MM.1S (cell line): Measurements from ENCODE around the gene EFTUD2.

Experiments
- DNase-seq: peaks from one replicate; pipeline ENCODE4 v3.0.0-alpha.2; 2015
- H2AFZ ChIP-seq: fragments of 300-600 bp; sonication (generic); 2 replicates; pipeline ENCODE4 v1.6.0; 2016; ENCODE audit warnings: antibody characterized with exemption, low read length
- H3F3A ChIP-seq: fragments of 300-600 bp; sonication (generic); 2 replicates; pipeline ENCODE4 v1.6.1; 2016; ENCODE audit warnings: mild to moderate bottlenecking, antibody characterized with exemption, low read length, moderate library complexity, mixed read lengths; ENCODE audit not compliant: insufficient read depth
- H3K27ac ChIP-seq: fragments of 300-600 bp; sonication (generic); 2 replicates; pipeline ENCODE4 v1.5.1; 2016; ENCODE audit warnings: mild to moderate bottlenecking, low read length
- H3K27me3 ChIP-seq: fragments of 300-600 bp; sonication (generic); replicated peaks from 2 replicates; pipeline ENCODE4 v1.6.0; 2016; ENCODE audit warnings: low read length; ENCODE audit not compliant: insufficient read depth
- H3K36me3 ChIP-seq: fragments of 300-600 bp; sonication (generic); replicated peaks from 2 replicates; pipeline ENCODE4 v1.6.1; 2016; ENCODE audit warnings: mild to moderate bottlenecking, low read length, mixed read lengths; ENCODE audit not compliant: insufficient read depth
- H3K4me1 ChIP-seq: fragments of 300-600 bp; sonication (generic); 2 replicates; pipeline ENCODE4 v1.6.1; 2016; ENCODE audit warnings: low read length, mixed read lengths
- H3K4me2 ChIP-seq: fragments of 300-600 bp; sonication (generic); 2 replicates; pipeline ENCODE4 v1.6.0; 2016; ENCODE audit warnings: low read depth, low read length
- H3K4me3 ChIP-seq: fragments of 300-600 bp; sonication (generic); 2 replicates; pipeline ENCODE4 v1.5.1; 2016; ENCODE audit warnings: low read length, mixed read lengths
- H3K79me2 ChIP-seq: fragments of 300-600 bp; sonication (generic); 2 replicates; pipeline ENCODE4 v1.6.1; 2016; ENCODE audit warnings: mixed run types, low read length, mixed read lengths
- H3K9ac ChIP-seq: fragments of 300-600 bp; sonication (generic); 2 replicates; pipeline ENCODE4 v1.6.1; 2016; ENCODE audit warnings: low read length, mixed read lengths
- H3K9me2 ChIP-seq: fragments of 300-600 bp; sonication (generic); replicated peaks from 2 replicates; pipeline ENCODE4 v1.6.1; 2016; ENCODE audit warnings: mild to moderate bottlenecking, low read length, mixed read lengths; ENCODE audit not compliant: insufficient read depth
- H3K9me3 ChIP-seq: fragments of 300-600 bp; sonication (generic); replicated peaks from 2 replicates; pipeline ENCODE4 v1.6.1; 2016; ENCODE audit warnings: mild to moderate bottlenecking, low read length, mixed read lengths; ENCODE audit not compliant: insufficient read depth
- H4K20me1 ChIP-seq: fragments of 300-600 bp; sonication (generic); 2 replicates; pipeline ENCODE4 v1.6.1; 2016; ENCODE audit warnings: mild to moderate bottlenecking, low read length, moderate library complexity, mixed read lengths; ENCODE audit not compliant: insufficient read depth
- EZH2 ChIP-seq: fragments of 300-600 bp; sonication (generic); optimal IDR thresholded peaks from 2 replicates; pipeline ENCODE3; 2017; ENCODE audit warnings: low read depth, mild to moderate bottlenecking, antibody characterized with exemption, low read length, mixed read lengths
- EZH2phosphoT487 ChIP-seq: fragments of 300-600 bp; sonication (generic); IDR thresholded peaks from 2 replicates; pipeline ENCODE4 v1.6.1; 2018; ENCODE audit warnings: antibody characterized with exemption, low read length
- TF ChIP-seq, protein P1 (sequence below): fragments of 300-600 bp; sonication (generic); IDR thresholded peaks from 2 replicates; pipeline ENCODE4 v1.5.1; 2016; ENCODE audit warnings: antibody characterized with exemption, low read length, mixed read lengths

The EFTUD2 gene

DNA sequence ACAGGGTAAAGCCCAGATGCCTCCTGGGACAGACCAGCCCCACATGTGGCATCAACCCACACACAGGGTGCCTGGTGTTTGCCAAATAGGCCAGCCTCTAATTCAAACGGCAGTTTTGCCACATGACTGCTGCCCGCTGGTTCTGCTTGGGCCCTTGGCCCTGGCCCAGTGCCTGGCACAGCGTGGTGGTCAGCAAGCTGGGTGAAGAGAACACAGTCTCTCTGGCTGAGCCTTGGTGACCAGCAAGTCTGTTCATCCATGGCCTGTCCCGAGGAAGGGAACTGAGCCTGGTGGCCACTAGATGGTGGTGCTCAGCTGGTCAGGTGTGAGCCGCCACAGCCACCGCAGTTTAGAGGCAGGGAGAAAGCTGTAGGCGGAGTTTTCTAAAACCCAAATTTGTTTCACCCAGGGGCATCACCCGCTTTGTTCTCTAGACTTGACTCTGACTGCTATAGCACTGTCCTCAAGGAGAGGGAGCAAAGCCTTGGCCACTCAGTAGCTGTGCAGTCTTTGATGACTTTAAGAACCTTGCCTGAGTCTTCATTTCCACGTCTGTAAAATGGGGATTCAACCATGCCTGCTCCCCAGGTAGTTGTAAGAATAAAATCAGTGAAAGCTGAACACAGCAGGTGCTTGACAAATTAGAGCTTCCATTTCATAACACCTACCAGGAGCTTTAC is 20.8 kb upstream of the EFTUD2 start:
- H3K36me3 ChIP-seq: no peaks in the 10 kb centered on the region
- H3K27me3 ChIP-seq: peaks cover 20% of the 10 kb centered on the region
- H3K27ac ChIP-seq: no peak overlapping the region
- H3F3A ChIP-seq: peaks cover 5% of the 10 kb centered on the region
- H3K9me3 ChIP-seq: no peaks in the 10 kb centered on the region
- no peaks in the 10 kb centered on the region for H3K9me2 ChIP-seq
- no peaks in the 10 kb centered on the region for H4K20me1 ChIP-seq
- no peak overlapping the region for H3K9ac ChIP-seq
- H3K4me2 ChIP-seq: peak overlapping the region; percentile 16; the same call in 1 of the 2 replicates
- H3K79me2 ChIP-seq: no peaks in the 10 kb centered on the region
- H3K4me3 ChIP-seq: no peak overlapping the region
- DNase-seq: peak; percentile 80
- no peak for TF ChIP-seq EZH2phosphoT487
- no peak for TF ChIP-seq EZH2
- TF ChIP-seq, protein P1, sequence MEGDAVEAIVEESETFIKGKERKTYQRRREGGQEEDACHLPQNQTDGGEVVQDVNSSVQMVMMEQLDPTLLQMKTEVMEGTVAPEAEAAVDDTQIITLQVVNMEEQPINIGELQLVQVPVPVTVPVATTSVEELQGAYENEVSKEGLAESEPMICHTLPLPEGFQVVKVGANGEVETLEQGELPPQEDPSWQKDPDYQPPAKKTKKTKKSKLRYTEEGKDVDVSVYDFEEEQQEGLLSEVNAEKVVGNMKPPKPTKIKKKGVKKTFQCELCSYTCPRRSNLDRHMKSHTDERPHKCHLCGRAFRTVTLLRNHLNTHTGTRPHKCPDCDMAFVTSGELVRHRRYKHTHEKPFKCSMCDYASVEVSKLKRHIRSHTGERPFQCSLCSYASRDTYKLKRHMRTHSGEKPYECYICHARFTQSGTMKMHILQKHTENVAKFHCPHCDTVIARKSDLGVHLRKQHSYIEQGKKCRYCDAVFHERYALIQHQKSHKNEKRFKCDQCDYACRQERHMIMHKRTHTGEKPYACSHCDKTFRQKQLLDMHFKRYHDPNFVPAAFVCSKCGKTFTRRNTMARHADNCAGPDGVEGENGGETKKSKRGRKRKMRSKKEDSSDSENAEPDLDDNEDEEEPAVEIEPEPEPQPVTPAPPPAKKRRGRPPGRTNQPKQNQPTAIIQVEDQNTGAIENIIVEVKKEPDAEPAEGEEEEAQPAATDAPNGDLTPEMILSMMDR: peak; percentile 88
- H3K4me1 ChIP-seq: no peaks in the 10 kb centered on the region
- no peak overlapping the region for H2AFZ ChIP-seq

DNA sequence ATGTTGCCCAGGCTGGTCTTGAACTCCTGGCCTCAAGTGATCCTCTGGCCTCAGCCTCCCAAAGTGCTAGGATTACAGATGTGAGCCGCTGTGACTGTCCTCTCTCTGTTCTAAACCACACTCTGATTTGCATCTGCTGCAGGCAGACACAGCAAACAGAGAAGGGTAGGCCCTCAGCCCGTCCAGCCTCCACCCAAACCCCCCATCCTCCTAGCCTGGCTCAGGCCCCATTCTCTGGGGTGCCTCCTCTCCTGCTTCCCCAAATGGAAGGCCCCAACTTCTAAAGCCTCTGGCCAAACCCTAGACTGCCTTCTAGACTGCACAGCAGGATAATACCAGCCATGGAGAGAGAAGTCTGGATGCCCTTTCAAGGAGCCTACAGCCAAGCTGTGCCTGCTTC is 20.2 kb upstream of the EFTUD2 start:
- Histone ChIP-seq H3K27me3 (peaks cover 25% of the 10 kb centered on the region), H3K4me2 (no peak overlapping the region), H3K79me2 (no peaks in the 10 kb centered on the region), H3K9ac (no peak overlapping the region), H2AFZ (no peak overlapping the region), H3K9me3 (no peaks in the 10 kb centered on the region), H4K20me1 (no peaks in the 10 kb centered on the region), H3K9me2 (no peaks in the 10 kb centered on the region), H3K36me3 (no peaks in the 10 kb centered on the region), H3K4me1 (no peaks in the 10 kb centered on the region), H3K27ac (no peak overlapping the region), H3F3A (peaks cover 5% of the 10 kb centered on the region), H3K4me3 (no peak overlapping the region)
- no peak for DNase-seq
- no peak for TF ChIP-seq EZH2
- no peak for TF ChIP-seq EZH2phosphoT487
- TF ChIP-seq, protein P1: no peak

DNA sequence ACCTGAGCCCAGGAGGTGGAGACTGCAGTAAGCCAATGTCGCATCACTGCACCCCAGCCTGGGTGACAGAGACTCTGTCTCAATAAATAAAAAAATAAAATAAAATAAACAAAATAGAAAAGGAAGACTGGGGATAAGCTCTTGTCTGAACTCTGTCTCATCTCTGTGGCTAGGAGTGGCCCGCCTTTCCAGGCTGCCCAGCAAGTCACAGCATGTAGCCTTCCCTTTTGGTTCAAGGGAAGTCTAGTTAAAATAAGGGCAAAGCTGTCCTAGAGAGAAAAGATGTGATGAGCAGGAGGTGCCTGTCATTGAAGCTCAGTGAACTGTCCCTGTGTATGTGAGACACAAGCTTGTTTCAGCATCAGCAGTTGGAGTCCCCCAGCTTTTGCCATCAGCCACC is 18.8 kb upstream of the EFTUD2 start:
- H2AFZ ChIP-seq: no peak overlapping the region
- H3K79me2 ChIP-seq: no peaks in the 10 kb centered on the region
- H3K9me2 ChIP-seq: no peaks in the 10 kb centered on the region
- DNase-seq: no peak
- H3K4me3 ChIP-seq: no peak overlapping the region
- no peaks in the 10 kb centered on the region for H3K4me1 ChIP-seq
- no peaks in the 10 kb centered on the region for H4K20me1 ChIP-seq
- no peaks in the 10 kb centered on the region for H3F3A ChIP-seq
- H3K9ac ChIP-seq: no peak overlapping the region
- no peaks in the 10 kb centered on the region for H3K9me3 ChIP-seq
- H3K27me3 ChIP-seq: peaks cover 37% of the 10 kb centered on the region
- no peaks in the 10 kb centered on the region for H3K36me3 ChIP-seq
- TF ChIP-seq EZH2phosphoT487: no peak
- no peak for TF ChIP-seq EZH2
- TF ChIP-seq, protein P1: no peak
- H3K27ac ChIP-seq: no peak overlapping the region
- no peak overlapping the region for H3K4me2 ChIP-seq
